SK-N-SH (cell line): Measurements from ENCODE around the gene TSFM. TPM values are rescaled to one million over a fixed set of nuclear protein-coding genes. Genes with fewer than 3 reads are reported as not detected.

Experiments used
- CTCF ChIA-PET: fragments of 300-600, 350-600 bp; formaldehyde crosslinking; extraction: SDS; loops from one replicate; lab custom pipeline; 2021; lab: Yijun Ruan, JAX
- POLR2A ChIA-PET: fragments of 350-600 bp; sonication (Branson Sonifier 250); formaldehyde crosslinking; extraction: SDS; loops from one replicate; lab custom pipeline; 2020; ENCODE audit warnings: antibody characterized with exemption, inconsistent platforms; lab: Yijun Ruan, JAX
- DNase-seq: peaks from one replicate; pipeline ENCODE4 v3.0.0; 2012
- H2AFZ ChIP-seq: fragments of 200-600 bp; sonication (generic); 2 replicates; pipeline ENCODE4 v1.8.1; 2016; ENCODE audit warnings: antibody characterized with exemption, mild to moderate bottlenecking, low read depth
- H3F3A ChIP-seq: fragments of 200-600 bp; sonication (generic); replicated peaks from 2 replicates; pipeline ENCODE3; 2016; ENCODE audit warnings: antibody characterized with exemption, mild to moderate bottlenecking; ENCODE audit not compliant: insufficient read depth
- H3K27ac ChIP-seq, 2 experiments: fragments of 200-500 bp in 1 of 2; fragments of 200-600 bp in 1 of 2; sonication (Bioruptor generic) in 1 of 2; sonication (generic), shearing (Covaris generic) in 1 of 2; 2 replicates each; pipeline versions ENCODE4 v1.5.1 to v1.6.1; 2014 to 2016; ENCODE audit warnings: low read depth in 2 of 2, inconsistent platforms in 1 of 2, low read length in 1 of 2, mild to moderate bottlenecking in 1 of 2, mixed read lengths in 1 of 2
- H3K27me3 ChIP-seq: fragments of 200-600 bp; sonication (generic), shearing (Covaris generic); 2 replicates; pipeline ENCODE4 v1.6.1; 2016; ENCODE audit warnings: mixed run types; ENCODE audit not compliant: insufficient read depth
- H3K36me3 ChIP-seq, 2 experiments: fragments of 200-500 bp in 1 of 2; fragments of 200-600 bp in 1 of 2; sonication (Bioruptor generic) in 1 of 2; sonication (generic) in 1 of 2; replicated peaks in 1 of 2; 2 replicates each; pipeline versions ENCODE3 to v1.5.1; 2014 to 2016; ENCODE audit warnings: low read length in 1 of 2, mild to moderate bottlenecking in 1 of 2; ENCODE audit not compliant: insufficient read depth in 2 of 2, control insufficient read depth in 1 of 2
- H3K4me1 ChIP-seq, 2 experiments: fragments of 200-500 bp in 1 of 2; fragments of 200-600 bp in 1 of 2; sonication (Bioruptor generic) in 1 of 2; sonication (generic), shearing (Covaris generic) in 1 of 2; 2 replicates each; pipeline versions ENCODE4 v1.5.1 to v1.6.1; 2014 to 2016; ENCODE audit warnings: low read depth in 1 of 2, low read length in 1 of 2, mixed run types in 1 of 2; ENCODE audit not compliant: insufficient read depth in 2 of 2, control insufficient read depth in 1 of 2
- H3K4me2 ChIP-seq: fragments of 200-600 bp; sonication (generic), shearing (Covaris generic); 2 replicates; pipeline ENCODE4 v1.6.1; 2017; ENCODE audit warnings: mixed run types
- H3K4me3 ChIP-seq, 2 experiments: fragments of 200-500 bp in 1 of 2; fragments of 200-600 bp in 1 of 2; sonication (Bioruptor generic) in 1 of 2; sonication (generic), shearing (Covaris generic) in 1 of 2; 2 replicates each; pipeline versions ENCODE4 v1.5.1 to v1.8.1; 2014 to 2016; ENCODE audit warnings: low read depth in 2 of 2, inconsistent platforms in 1 of 2, low read length in 1 of 2, mild to moderate bottlenecking in 1 of 2, mixed read lengths in 1 of 2, moderate library complexity in 1 of 2
- H3K79me2 ChIP-seq: fragments of 200-600 bp; sonication (generic); 2 replicates; pipeline ENCODE4 v1.8.1; 2017; ENCODE audit warnings: mild to moderate bottlenecking; ENCODE audit not compliant: insufficient read depth
- H3K9ac ChIP-seq: fragments of 200-600 bp; sonication (generic); 2 replicates; pipeline ENCODE4 v1.6.1; 2017; ENCODE audit warnings: mixed run types
- H3K9me2 ChIP-seq: fragments of 200-600 bp; sonication (generic); 2 replicates; pipeline ENCODE4 v1.6.1; 2017; ENCODE audit warnings: mixed run types
- H3K9me3 ChIP-seq: fragments of 200-600 bp; sonication (generic); 2 replicates; pipeline ENCODE4 v1.6.1; 2017; ENCODE audit warnings: mixed run types, mild to moderate bottlenecking, moderate library complexity
- H4K20me1 ChIP-seq: fragments of 200-600 bp; sonication (generic); 2 replicates; pipeline ENCODE4 v1.6.1; 2017; ENCODE audit warnings: mild to moderate bottlenecking, mixed run types; ENCODE audit not compliant: insufficient read depth
- CTCF ChIP-seq: fragments of 200-600 bp; sonication (generic); IDR thresholded peaks from 2 replicates; pipeline ENCODE4 v1.6.1; 2017; ENCODE audit warnings: antibody characterized with exemption, mild to moderate bottlenecking, moderate library complexity
- EZH2phosphoT487 ChIP-seq: fragments of 200-600 bp; sonication (generic); IDR thresholded peaks from 2 replicates; pipeline ENCODE4 v1.6.1; 2017; ENCODE audit warnings: low read depth, mixed run types, mild to moderate bottlenecking, antibody characterized with exemption, moderate library complexity, borderline replicate concordance
- GATA2 ChIP-seq: sonication (generic); formaldehyde crosslinking; IDR thresholded peaks from 2 replicates; pipeline ENCODE4 v1.5.0; 2020; ENCODE audit warnings: mild to moderate bottlenecking, missing genetic modification reagents
- MEF2A ChIP-seq: IDR thresholded peaks from 2 replicates; pipeline ENCODE4 v1.4.0; 2012; ENCODE audit warnings: low read depth, borderline replicate concordance
- NFIC ChIP-seq: IDR thresholded peaks from 2 replicates; pipeline ENCODE4 v1.4.0; 2012; ENCODE audit warnings: borderline replicate concordance
- NRF1 ChIP-seq: IDR thresholded peaks from 2 replicates; pipeline ENCODE4 v1.6.1; 2012; ENCODE audit warnings: low read depth, mild to moderate bottlenecking, low read length
- REST ChIP-seq: IDR thresholded peaks from 2 replicates; pipeline ENCODE4 v1.6.1; 2012; ENCODE audit warnings: mild to moderate bottlenecking, low read depth, low read length, moderate library complexity
- RXRA ChIP-seq: IDR thresholded peaks from 2 replicates; pipeline ENCODE4 v1.4.0; 2012; ENCODE audit warnings: low read depth, mild to moderate bottlenecking, borderline replicate concordance
- SMC3 ChIP-seq: IDR thresholded peaks from 2 replicates; pipeline ENCODE4 v1.6.1; 2012; ENCODE audit warnings: low read depth, low read length, improper control_type of control experiment
- TEAD4 ChIP-seq: IDR thresholded peaks from 2 replicates; pipeline ENCODE4 v1.4.0; 2012; ENCODE audit warnings: mild to moderate bottlenecking, borderline replicate concordance; ENCODE audit not compliant: insufficient read depth
- USF1 ChIP-seq: IDR thresholded peaks from 2 replicates; pipeline ENCODE4 v1.4.0; 2012; ENCODE audit warnings: low read depth, borderline replicate concordance
- USF2 ChIP-seq: fragments of 150-350 bp; IDR thresholded peaks from 2 replicates; pipeline ENCODE4 v1.6.1; 2017; ENCODE audit warnings: antibody characterized with exemption, low read length, low read depth, borderline replicate concordance
- WGBS: methylation state at CpG from one replicate; pipeline ENCODE4 v1.1.6; 2017; ENCODE audit warnings: low lambda C conversion rate; 5-methylcytosine and 5-hydroxymethylcytosine counted together
- polyA plus RNA-seq, 3 experiments: library from polyadenylated mRNA; depleted of rRNA; stranded (reverse); fragments of >200 nt; gene quantifications; 2 replicates each; pipeline ENCODE4 v1.2.3, GENCODE V29; 2012

The TSFM gene
- polyA plus RNA-seq, 1 of the 3 experiments (the other 2 are of a cell fraction): 28.7 TPM

- H4K20me1 ChIP-seq: peaks cover 7% of the 10 kb centered on the region
- ChIA-PET CTCF (interaction anchor here (1.3 to 2.0 kb wide), 5 partner anchors 7 to 41 kb away, joined by 3 to 10 read pairs (median 8); partner anchors contain the start of gene TSFM), POLR2A (no interaction called here)
- WGBS: 82% methylated on average over 3 of the region's 3 CpGs
- DNase-seq: no peak
- no peak overlapping the region for H3K9ac ChIP-seq
- no peak for TF ChIP-seq RXRA
- peak; percentile 96 for TF ChIP-seq REST
- TF ChIP-seq SMC3: no peak
- TF ChIP-seq MEF2A: no peak
- TF ChIP-seq USF2: no peak
- no peak for TF ChIP-seq EZH2phosphoT487
- H3K36me3 ChIP-seq: peaks cover 3 to 20% of the 10 kb centered on the region in 2 experiments
- H3K4me1 ChIP-seq: peaks cover 0 to 18% of the 10 kb centered on the region in 2 experiments; a peak in 2 of 4 replicates
- peaks cover 11% of the 10 kb centered on the region for H3F3A ChIP-seq
- no peaks in the 10 kb centered on the region for H3K9me2 ChIP-seq
- no peaks in the 10 kb centered on the region; the same call in 1 of the 2 replicates for H3K79me2 ChIP-seq
- no peaks in the 10 kb centered on the region for H3K9me3 ChIP-seq
- H3K4me3 ChIP-seq: no peak overlapping the region
- no peaks in the 10 kb centered on the region; the same call in 1 of the 2 replicates for H3K27me3 ChIP-seq
- no peak overlapping the region for H2AFZ ChIP-seq
- H3K27ac ChIP-seq: no peak overlapping the region
- H3K4me2 ChIP-seq: no peak overlapping the region
Observed at GRCh38 chr12:57760347-57760982, 22.1 kb upstream of the TSFM start.

GRCh38 chr12:57761391-57761998, 21.1 kb upstream of the TSFM start:
- no peak for DNase-seq
- CTCF ChIA-PET: interaction anchor here (1.3 to 1.5 kb wide), 2 partner anchors 22 to 40 kb away, joined by 3 to 4 read pairs; partner anchors contain the start of gene TSFM
- Histone ChIP-seq H3K36me3 (peaks cover 3 to 20% of the 10 kb centered on the region in 2 experiments), H3K4me2 (no peak overlapping the region), H3K79me2 (no peaks in the 10 kb centered on the region; the same call in 1 of the 2 replicates), H2AFZ (no peak overlapping the region), H4K20me1 (peaks cover 7% of the 10 kb centered on the region), H3K4me1 (peaks cover 0 to 22% of the 10 kb centered on the region in 2 experiments; a peak in 1 of 4 replicates), H3F3A (peaks cover 11% of the 10 kb centered on the region), H3K27ac (no peak overlapping the region), H3K27me3 (no peaks in the 10 kb centered on the region; the same call in 1 of the 2 replicates), H3K4me3 (no peak overlapping the region), H3K9ac (no peak overlapping the region), H3K9me3 (no peaks in the 10 kb centered on the region), H3K9me2 (no peaks in the 10 kb centered on the region)
- 81% methylated on average over 4 of the region's 4 CpGs for WGBS
- POLR2A ChIA-PET: no interaction called here
- TF ChIP-seq GATA2 (CRISPR knock-in tag) (no peak), CTCF (no peak), REST (no peak), NRF1 (no peak), NFIC (no peak), SMC3 (no peak), USF1 (no peak), MEF2A (no peak), TEAD4 (no peak)
